HUES64 (cell line): ENCODE measurements around the gene LRRC38.

Experiments used
- H3K27ac ChIP-seq: 2 replicates; pipeline ENCODE4 v1.7.0; 2013; ENCODE audit warnings: low read depth, low read length, inconsistent platforms
- H3K27me3 ChIP-seq: 2 replicates; pipeline ENCODE4 v1.6.1; 2013; ENCODE audit warnings: mild to moderate bottlenecking, low read length; ENCODE audit not compliant: insufficient read depth
- H3K36me3 ChIP-seq: 2 replicates; pipeline ENCODE4 v1.6.1; 2013; ENCODE audit warnings: mild to moderate bottlenecking, low read length; ENCODE audit not compliant: insufficient read depth
- H3K4me1 ChIP-seq: 2 replicates; pipeline ENCODE4 v1.6.1; 2013; ENCODE audit warnings: mild to moderate bottlenecking, low read length, moderate library complexity; ENCODE audit not compliant: insufficient read depth
- H3K4me3 ChIP-seq: 2 replicates; pipeline ENCODE4 v1.5.1; 2013; ENCODE audit warnings: mild to moderate bottlenecking, low read length, moderate library complexity
- H3K9ac ChIP-seq: 2 replicates; pipeline ENCODE4 v1.6.1; 2013; ENCODE audit warnings: mild to moderate bottlenecking, low read depth, low read length
- H3K9me3 ChIP-seq: 2 replicates; pipeline ENCODE4 v1.6.1; 2013; ENCODE audit warnings: low read depth, low read length; ENCODE audit not compliant: insufficient read depth
- WGBS: fragments of 150-250, 120-280 bp; methylation state at CpG from one replicate; pipeline ENCODE4 v1.1.7; 2013; ENCODE audit warnings: missing lambda C conversion rate; 5-methylcytosine and 5-hydroxymethylcytosine counted together

The LRRC38 gene

GRCh38 chr1:13495186-13495585 is 18.6 kb downstream of the LRRC38 start:
- no peak overlapping the region for H3K27ac ChIP-seq
- 0 out of 2 replicates have a peak, but pooled peaks cover 4% of the 10 kb centered on the region for H3K4me1 ChIP-seq
- WGBS, result 78% methylated on average over 7 of the region's 7 CpGs
- H3K27me3 ChIP-seq, result no peaks in the 10 kb centered on the region
- H3K4me3 ChIP-seq, result no peak overlapping the region
- no peak overlapping the region for H3K9ac ChIP-seq
- no peaks in the 10 kb centered on the region for H3K9me3 ChIP-seq
- no peaks in the 10 kb centered on the region for H3K36me3 ChIP-seq

- Histone ChIP-seq H3K4me1 (0 out of 2 replicates have a peak, but pooled peaks cover 3% of the 10 kb centered on the region), H3K9me3 (no peaks in the 10 kb centered on the region), H3K27ac (no peak overlapping the region), H3K27me3 (no peaks in the 10 kb centered on the region), H3K36me3 (no peaks in the 10 kb centered on the region), H3K4me3 (no peak overlapping the region), H3K9ac (no peak overlapping the region)
- WGBS, result 88% methylated on average over 6 of the region's 6 CpGs
Observed at GRCh38 chr1:13494712-13495111, 19.1 kb downstream of the LRRC38 start.

DNA sequence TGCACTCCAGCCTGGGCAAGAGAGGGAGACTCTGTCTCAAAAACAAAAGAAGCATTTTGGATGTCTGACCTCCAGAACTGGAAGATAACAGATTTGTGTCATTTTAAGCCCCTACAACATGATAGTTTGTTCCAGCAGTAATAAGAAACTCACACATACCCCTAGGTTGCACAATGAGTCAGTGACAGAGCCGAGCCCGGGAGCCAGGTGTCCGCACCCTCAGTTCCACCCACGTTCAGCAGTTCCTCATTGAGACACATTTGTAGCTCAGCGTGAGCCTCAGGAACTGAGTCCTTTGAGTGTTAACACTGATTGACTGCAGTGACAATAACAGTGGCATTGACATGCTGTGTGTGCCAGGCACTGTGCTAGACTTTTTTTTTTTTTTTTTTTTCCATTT is 19.8 kb downstream of the LRRC38 start:
- H3K9ac ChIP-seq, result no peak overlapping the region
- 87% methylated on average over 5 of the region's 5 CpGs for WGBS
- H3K9me3 ChIP-seq, result no peaks in the 10 kb centered on the region
- H3K27ac ChIP-seq, result no peak overlapping the region
- H3K36me3 ChIP-seq, result no peaks in the 10 kb centered on the region
- no peaks in the 10 kb centered on the region for H3K4me1 ChIP-seq
- H3K4me3 ChIP-seq, result no peak overlapping the region
- no peaks in the 10 kb centered on the region for H3K27me3 ChIP-seq

GRCh38 chr1:13492711-13493110 is 21.1 kb downstream of the LRRC38 start:
- Histone ChIP-seq H3K9me3 (no peaks in the 10 kb centered on the region), H3K4me1 (no peaks in the 10 kb centered on the region), H3K27ac (no peak overlapping the region), H3K9ac (no peak overlapping the region), H3K4me3 (no peak overlapping the region), H3K36me3 (no peaks in the 10 kb centered on the region), H3K27me3 (no peaks in the 10 kb centered on the region)
- 82% methylated on average over 12 of the region's 12 CpGs for WGBS

- Histone ChIP-seq H3K4me3 (no peak overlapping the region), H3K9ac (no peak overlapping the region)
Observed at GRCh38 chr1:13487957-13488356, 25.8 kb downstream of the LRRC38 start.

DNA sequence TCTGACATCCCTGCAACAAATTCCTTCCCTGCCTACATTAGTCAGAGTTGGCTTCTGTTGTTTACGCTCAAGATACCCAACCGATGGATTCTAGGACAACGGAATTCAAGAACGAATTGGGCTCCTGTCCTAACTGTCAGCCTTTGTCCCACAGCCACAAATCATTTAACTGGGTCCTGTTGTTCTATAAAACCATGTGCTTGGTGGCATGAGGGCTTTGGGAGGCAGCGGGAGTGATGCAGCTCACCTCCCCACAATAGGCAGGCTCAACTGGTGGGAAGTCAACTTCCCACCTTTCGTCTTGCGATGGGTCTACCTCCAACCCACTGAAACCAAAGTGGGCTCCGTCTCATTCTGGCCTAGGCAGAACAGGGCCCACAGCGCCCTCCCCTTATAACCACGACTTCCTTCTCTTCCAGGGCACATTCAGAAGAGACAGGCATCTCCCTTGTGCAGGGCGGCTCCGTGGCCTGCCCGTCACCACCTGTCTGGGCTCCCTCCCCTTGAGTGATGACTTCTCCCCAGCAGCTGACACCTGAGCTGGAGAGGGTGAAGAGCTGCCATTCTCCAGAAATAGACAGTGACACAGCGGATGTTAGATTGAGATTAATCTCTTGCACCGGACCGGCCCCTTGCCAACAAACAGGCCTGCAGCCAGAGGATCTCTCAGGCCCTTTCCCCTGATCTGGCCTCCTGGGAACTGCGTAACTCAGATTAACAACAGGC is 26.5 kb downstream of the LRRC38 start:
- Histone ChIP-seq H3K4me3 (no peak overlapping the region), H3K27me3 (no peaks in the 10 kb centered on the region), H3K9me3 (no peaks in the 10 kb centered on the region), H3K4me1 (no peaks in the 10 kb centered on the region), H3K27ac (no peak overlapping the region), H3K36me3 (no peaks in the 10 kb centered on the region), H3K9ac (no peak overlapping the region)
- WGBS, result 92% methylated on average over 17 of the region's 17 CpGs

More at GRCh38 chr1:13487957-13488356, 25.8 kb downstream of the LRRC38 start:
- H3K9me3 ChIP-seq, result no peaks in the 10 kb centered on the region
- no peaks in the 10 kb centered on the region for H3K27me3 ChIP-seq
- H3K4me1 ChIP-seq, result no peaks in the 10 kb centered on the region
- no peak overlapping the region for H3K27ac ChIP-seq
- 93% methylated on average over 3 of the region's 3 CpGs for WGBS
- no peaks in the 10 kb centered on the region for H3K36me3 ChIP-seq

DNA sequence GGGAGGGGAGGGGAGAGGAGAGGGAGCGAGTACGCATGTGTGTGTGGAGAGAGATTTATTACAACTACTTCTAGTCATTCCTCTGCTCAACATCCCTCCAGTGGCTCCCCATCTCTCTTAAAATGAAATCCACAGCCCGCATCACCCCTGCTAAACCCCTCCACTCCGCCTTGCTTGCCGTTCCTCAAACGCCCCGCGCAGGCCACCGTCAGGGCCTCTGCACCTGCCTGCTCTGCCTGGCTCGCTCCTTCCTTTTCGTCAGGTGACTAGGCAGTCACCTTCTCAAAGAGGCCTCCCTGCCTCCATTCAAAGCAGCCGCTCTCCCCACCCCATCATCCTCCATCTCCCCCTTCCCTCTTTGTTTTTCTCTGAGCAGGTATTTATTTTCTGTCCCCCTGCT is 29.9 kb downstream of the LRRC38 start:
- WGBS, result 91% methylated on average over 10 of the region's 12 CpGs
- Histone ChIP-seq H3K4me3 (no peak overlapping the region), H3K9ac (no peak overlapping the region), H3K9me3 (no peaks in the 10 kb centered on the region), H3K4me1 (no peaks in the 10 kb centered on the region), H3K36me3 (no peaks in the 10 kb centered on the region), H3K27ac (no peak overlapping the region), H3K27me3 (no peaks in the 10 kb centered on the region)

DNA sequence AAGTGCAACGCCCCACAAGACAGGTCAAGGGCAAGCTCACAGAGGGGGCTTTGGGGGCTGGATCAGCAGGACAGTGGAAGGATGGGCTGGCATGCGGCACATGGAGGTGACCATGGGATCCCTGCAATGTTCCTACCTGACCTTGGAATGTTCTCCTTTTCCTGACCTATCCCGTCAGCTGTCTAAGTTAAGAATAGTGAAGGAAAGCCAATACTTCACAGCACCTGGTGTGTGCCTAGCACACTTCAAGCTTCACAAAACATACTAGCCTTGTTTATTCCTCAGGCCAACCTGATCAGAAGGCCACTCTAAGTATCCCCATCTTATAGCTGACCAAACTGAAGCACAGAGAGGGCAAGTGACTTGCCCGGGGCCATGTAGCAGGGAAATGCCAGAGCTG is 31.2 kb downstream of the LRRC38 start:
- Histone ChIP-seq H3K9me3 (0 out of 2 replicates have a peak, but pooled peaks cover 3% of the 10 kb centered on the region), H3K36me3 (no peaks in the 10 kb centered on the region), H3K4me1 (no peaks in the 10 kb centered on the region), H3K9ac (no peak overlapping the region), H3K27me3 (no peaks in the 10 kb centered on the region), H3K4me3 (no peak overlapping the region), H3K27ac (no peak overlapping the region)
- WGBS, result 91% methylated on average over 3 of the region's 4 CpGs

- WGBS, result 85% methylated on average over 11 of the region's 11 CpGs
- no peak overlapping the region for H3K27ac ChIP-seq
- H3K9me3 ChIP-seq, result 0 out of 2 replicates have a peak, but pooled peaks cover 4% of the 10 kb centered on the region
Observed at GRCh38 chr1:13479171-13479856, 34.5 kb downstream of the LRRC38 start.

DNA sequence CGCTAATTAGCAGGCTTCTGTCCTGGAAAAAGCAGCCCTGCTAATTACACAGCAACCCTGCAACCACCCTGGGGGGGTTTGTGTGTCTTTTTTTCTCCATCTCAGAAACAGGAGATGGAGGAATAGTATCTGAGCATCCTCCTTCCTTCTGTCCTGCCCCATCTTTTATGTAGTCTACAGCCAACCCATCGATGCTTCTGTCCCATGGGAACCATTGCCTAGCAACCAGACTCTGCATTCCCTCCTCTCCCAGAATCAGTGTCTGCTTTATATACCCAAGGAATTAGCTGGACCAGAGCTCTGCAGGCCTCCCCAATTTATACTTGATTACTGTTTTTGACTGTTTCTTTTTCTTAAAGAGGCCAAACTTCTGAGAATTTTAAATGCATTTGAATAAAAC is 35.1 kb downstream of the LRRC38 start:
- Histone ChIP-seq H3K4me1 (no peaks in the 10 kb centered on the region), H3K27me3 (no peaks in the 10 kb centered on the region), H3K9ac (no peak overlapping the region), H3K4me3 (no peak overlapping the region), H3K27ac (no peak overlapping the region), H3K9me3 (0 out of 2 replicates have a peak, but pooled peaks cover 4% of the 10 kb centered on the region), H3K36me3 (no peaks in the 10 kb centered on the region)
- 89% methylated on average over 1 of the region's 2 CpGs for WGBS

More at GRCh38 chr1:13479171-13479856, 34.5 kb downstream of the LRRC38 start:
- H3K4me3 ChIP-seq, result no peak overlapping the region
- no peaks in the 10 kb centered on the region for H3K27me3 ChIP-seq
- no peaks in the 10 kb centered on the region for H3K36me3 ChIP-seq
- no peak overlapping the region for H3K9ac ChIP-seq
- no peaks in the 10 kb centered on the region for H3K4me1 ChIP-seq

- no peaks in the 10 kb centered on the region for H3K27me3 ChIP-seq
- 47% methylated on average over 5 of the region's 5 CpGs for WGBS
- no peaks in the 10 kb centered on the region for H3K4me1 ChIP-seq
- no peak overlapping the region for H3K27ac ChIP-seq
- H3K9ac ChIP-seq, result no peak overlapping the region
- no peaks in the 10 kb centered on the region for H3K36me3 ChIP-seq
- H3K9me3 ChIP-seq, result 0 out of 2 replicates have a peak, but pooled peaks cover 3% of the 10 kb centered on the region
- no peak overlapping the region for H3K4me3 ChIP-seq
Observed at GRCh38 chr1:13469343-13469742, 44.5 kb downstream of the LRRC38 start.
